HG02678 (cell line): ENCODE measurements around the gene SMCO3.
A peak's percentile ranks its signal among the peaks of the same experiment; 100 is the strongest.
"Not testable (repeated sequence)": the region's sequence is repeated elsewhere in the genome, so short reads cannot be mapped to it uniquely, and the experiment has no call there.

Source experiments
- ATAC-seq: cut with Tn5 transposase; IDR thresholded peaks from one replicate; pipeline ENCODE4 v1.9.1; 2021; ENCODE audit warnings: mild to moderate bottlenecking, moderate library complexity; ENCODE audit not compliant: unreplicated experiment

Gene SMCO3

DNA sequence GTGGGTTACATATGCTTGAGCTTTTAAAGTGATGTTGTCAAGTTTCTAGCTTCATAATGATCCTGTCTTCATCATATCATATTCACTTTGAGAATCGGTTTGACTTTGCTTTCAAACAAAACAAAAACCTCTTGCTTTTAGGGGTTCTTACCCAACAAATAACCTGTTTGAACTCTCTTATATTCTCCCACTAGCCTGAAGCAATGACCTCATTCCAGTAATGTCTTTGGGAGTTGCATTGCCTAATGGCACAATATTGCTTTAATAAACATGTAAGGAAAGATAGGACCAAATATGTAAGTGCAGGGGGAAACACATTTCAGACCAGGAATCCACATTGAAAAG lies 38.4 kb downstream of the SMCO3 start:
- no peak for ATAC-seq

DNA sequence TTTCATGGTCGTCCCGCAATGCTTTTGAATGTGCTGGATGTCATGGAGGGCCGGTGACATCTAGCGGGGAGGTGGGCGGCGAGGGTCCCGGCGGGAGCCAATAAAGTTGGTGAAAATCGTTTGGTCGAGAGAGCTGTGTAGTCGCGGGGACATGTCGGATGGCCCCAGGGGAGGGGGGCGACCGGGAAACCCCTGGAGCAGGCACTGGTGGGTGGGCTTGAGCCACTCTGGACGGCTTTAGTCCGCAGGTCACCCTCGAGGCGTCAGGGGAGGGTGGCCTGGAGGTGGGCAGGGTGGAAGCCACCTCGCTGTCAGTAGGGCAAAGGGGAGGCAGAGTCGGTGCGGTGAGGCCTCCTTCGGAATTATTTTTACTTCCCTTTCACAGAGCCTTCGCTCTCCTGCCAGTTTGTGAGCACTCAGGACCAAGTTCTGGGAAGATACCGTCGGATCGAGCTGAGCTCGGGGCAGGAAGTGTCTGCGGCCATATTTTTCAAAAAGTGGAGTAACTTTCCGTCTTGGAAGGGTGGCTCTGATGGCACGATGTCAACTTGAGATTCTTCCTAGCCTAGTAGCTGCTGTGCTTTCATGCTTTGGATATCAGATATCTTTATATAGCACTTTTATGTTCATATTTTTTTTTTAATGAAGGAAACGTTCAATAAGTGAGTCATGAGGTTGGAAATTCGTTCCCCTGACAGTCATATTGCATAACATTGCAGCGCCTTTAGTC lies 38.9 kb downstream of the SMCO3 start:
- ATAC-seq = no peak

DNA sequence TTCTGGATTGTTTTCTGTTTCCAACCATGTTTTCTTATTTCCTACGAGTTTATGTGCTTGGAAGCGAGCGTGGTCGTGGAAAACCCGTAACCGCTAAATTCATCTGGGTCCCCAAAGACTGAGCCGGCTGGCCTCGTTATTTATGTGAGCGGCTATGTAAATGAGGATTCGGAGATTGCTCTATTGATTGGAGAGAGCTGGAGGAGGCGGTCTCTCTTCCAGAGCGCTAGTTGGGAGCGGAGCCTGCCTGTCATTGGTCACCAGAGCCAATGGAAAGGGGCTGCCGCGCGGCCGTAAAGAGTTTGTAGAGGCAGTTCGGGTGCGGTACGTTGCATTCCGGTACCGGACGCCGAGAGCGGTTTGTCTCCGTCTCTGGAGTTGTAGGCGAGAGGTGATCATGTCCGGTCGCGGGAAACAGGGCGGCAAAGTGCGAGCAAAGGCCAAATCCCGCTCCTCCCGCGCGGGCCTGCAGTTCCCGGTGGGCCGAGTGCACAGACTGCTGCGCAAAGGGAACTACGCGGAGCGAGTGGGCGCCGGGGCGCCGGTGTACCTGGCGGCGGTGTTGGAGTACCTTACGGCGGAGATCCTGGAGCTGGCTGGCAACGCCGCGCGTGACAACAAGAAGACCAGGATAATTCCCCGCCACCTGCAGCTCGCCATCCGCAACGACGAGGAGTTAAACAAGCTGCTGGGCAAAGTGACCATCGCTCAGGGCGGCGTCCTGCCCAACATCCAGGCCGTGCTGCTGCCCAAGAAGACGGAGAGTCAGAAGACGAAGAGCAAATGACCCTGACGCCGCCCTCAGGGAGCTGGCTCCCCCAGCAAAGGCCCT lies 39.7 kb downstream of the SMCO3 start:
- ATAC-seq = peak; percentile 53

DNA sequence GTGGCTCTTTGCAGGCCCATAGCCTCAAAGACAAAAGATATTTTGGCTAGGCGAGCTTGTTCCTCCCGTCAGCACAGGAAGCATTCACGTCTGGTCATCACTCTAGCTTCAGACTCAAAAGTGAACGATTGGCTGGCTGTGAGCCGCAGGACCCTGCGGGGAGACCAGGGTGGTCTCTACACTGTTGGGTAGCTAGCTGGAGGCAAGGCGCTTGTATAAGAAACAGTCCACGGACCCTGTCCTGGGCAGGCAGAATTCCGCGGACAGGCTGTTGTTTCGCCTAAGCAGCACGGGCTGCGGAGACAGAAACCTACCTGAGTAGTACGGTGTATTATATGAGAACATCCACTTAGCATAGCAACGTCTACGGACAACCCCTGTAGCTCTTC lies 40.3 kb downstream of the SMCO3 start:
- ATAC-seq = peak; percentile 17

DNA sequence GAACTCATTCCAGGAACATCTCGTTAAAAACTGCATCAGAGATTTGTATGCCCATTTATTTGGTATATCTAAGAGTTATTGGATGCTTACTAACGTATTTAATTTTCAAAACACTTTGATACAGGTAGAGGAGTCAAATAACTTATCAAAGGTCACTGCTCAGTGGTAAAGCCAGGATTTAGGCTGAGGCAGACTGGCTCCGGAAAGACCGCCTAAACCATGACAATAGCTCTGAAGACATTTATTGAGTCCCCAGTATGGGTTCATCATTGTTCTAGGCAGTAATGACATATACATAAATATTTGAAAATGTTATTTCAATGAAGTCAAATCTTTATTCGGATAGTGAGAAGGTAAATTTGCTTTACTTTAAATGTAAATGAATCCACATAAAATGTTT lies 41.0 kb downstream of the SMCO3 start:
- ATAC-seq = no peak

DNA sequence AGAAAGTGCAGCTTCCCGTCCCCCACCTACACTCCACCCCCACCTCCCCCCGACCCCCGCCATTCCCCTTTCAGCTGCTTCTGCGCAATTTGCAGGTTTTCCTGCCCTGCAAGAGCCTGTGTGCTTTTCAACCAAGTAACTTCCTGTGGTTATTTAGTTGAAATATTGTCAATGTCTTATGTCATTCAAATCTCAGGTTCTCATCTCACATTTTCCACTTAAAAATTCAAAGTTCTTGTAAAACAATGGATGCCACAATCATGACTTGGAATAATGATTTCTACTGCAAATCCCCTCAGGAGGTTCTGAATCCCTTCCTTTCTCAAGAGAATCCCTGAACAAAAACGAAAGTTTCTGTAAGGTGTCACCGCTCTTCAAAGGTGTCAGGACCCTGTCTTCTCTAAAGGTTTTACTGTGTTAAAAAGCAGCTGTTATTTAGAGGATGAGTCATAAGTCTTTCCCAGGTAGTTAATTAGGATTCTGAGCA lies 42.3 kb downstream of the SMCO3 start:
- ATAC-seq = no peak

DNA sequence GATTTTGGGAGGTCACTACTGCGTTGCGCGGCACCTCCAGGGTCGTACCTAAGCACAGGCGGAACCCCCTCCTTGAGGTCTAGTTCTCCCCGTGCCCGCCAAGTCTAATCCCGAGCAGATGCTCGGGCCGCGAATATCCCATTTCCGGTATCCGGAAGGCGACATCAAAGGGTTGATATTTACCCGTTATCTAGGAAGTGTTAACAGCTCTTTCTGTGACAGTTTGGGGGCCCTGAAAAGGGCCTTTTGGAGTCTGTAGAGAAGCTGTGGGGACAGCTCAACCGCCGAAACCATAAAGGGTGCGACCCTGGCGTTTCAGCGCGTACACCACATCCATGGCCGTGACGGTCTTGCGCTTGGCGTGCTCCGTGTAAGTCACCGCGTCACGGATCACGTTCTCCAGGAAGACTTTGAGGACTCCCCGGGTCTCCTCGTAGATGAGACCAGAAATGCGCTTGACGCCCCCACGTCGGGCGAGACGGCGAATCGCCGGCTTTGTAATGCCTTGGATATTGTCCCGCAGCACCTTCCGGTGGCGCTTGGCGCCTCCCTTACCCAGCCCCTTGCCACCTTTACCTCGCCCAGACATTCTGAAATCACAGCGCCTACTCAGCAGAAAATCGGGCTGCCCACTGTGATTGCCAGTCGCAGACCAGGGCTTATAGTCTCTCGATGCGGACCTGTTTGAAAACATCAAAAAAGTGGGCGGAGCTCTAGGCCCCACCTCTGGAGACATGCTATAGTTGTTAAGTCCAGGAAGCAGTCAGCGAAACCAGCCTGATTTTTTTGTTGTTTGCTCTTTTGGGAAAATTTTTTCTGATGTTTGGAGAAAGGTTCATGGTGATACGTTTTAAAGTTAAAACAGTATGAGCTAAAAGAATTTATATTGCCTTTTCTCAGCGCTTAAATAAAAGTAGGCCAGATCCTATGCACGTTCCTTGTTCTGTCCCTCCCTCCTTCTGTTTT lies 43.2 kb downstream of the SMCO3 start:
- peak; percentile 27 for ATAC-seq

DNA sequence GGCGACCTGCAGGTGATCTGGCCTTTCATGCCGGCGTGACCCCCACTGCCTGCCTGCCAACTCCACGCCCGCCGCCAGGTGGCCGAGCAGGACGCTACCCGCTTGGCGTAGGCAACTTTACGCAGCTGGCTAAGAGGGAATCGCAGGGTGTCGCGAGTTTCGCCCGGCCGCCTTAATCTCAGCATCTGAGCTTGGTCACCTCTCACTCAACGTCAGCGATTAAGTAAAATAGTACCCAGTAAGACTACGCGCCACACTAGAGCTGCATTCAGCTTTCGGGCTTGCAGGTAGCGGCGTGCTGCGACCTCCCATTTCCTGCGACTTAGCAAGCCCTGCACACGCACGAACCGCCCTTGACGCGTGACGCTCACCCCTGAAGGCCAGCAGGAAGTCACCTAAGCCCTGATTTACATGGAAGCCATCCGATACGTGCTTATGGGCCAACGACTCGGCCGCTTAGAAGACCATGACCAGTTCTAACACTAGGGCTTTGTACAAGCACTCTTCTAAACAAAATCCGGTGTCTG lies 44.0 kb downstream of the SMCO3 start:
- peak; percentile 42 for ATAC-seq

DNA sequence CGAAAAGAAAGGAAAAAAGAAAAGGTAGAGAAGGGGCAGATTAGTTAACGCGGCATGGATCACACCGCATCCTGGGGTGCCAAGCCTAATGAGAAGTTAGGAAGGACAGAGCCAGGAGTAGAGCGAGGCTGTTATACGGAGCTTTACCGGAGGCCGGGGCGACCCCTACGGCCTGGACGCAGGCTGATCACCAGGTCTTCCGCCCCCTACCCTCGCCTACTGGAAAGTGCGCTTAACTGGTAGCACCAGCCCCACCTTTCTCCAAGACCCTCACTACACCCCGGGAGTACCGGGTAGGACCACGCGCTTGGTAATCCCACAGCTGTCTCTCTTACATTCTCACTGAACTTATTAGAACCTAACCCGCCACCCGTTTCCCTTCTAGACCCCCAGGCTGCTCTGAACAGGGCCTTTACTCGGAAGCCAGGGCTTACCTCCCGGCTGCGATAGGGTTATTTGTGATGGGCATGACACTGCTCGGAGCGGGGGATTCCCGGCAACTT lies 44.5 kb downstream of the SMCO3 start:
- ATAC-seq = no peak

DNA sequence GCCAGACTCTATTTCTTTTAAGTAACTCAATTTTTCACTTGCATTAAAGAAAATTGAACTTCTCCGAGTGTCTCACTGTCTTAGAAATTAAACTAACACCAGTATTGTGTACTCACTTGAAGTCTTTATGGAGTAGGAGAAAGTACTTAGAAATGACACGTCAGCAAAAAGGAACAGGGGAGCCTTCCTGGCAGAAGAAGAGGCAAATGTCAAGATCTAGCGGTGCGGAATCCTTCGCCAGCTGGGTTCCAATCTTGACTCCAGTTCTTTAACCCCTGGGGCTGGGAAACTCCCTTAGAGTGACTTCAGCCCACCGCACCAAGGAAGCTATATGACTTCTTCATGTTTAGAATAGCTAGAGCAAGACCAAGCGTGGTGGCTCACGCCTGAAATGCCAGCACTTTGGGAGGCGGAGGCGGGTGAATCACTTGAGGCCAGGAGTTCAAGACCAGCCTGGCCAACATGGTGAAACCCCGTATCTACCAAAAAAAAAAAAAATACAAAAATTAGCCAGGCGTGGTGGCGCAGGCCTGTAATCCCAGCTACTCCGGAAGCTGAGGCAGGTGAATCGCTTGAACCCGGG lies 45.1 kb downstream of the SMCO3 start:
- ATAC-seq = no peak

DNA sequence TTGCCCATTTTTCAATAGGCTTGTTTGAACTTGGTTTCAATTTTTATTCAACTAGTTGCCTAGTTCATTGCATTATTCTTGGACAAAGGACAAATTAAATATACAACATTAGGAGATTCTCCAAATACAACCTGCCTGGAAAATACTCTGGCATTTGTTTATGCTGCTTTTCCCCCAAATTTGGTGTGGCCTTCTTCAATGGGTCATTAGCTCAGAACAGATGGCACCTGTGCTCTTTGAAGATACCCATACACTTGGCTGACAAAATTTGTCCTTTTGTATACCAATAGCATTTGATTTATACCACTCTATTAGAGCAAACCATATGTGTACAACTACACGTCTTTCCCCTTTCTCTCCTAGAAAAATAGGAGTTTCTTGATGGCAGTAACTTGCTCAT lies 46.4 kb downstream of the SMCO3 start:
- no peak for ATAC-seq

DNA sequence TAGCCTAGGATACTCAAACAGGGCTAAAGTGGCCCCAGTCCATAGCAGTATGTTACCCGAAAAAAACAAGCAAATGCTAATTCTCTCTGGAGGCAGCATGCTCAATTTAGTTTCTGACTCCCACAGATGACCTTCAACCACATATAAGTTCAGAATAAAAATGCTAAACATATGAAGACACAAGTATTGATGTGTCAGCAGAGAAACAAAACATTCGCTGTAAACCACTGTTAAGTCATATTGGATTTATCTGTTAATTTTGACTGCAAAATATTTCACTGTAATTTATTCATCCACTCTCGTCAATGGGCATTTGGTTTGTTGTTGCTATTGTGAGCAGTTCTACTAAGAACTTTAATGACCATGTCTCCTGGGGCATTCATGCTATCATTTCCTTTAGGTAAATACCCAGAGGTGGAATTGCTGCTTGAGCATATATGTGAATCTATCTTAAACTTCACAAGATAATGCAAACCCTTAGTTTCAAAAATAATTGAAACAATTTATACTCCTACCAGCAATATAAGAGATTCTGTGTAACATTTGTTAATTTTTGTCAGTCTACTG lies 47.2 kb downstream of the SMCO3 start:
- no peak for ATAC-seq

DNA sequence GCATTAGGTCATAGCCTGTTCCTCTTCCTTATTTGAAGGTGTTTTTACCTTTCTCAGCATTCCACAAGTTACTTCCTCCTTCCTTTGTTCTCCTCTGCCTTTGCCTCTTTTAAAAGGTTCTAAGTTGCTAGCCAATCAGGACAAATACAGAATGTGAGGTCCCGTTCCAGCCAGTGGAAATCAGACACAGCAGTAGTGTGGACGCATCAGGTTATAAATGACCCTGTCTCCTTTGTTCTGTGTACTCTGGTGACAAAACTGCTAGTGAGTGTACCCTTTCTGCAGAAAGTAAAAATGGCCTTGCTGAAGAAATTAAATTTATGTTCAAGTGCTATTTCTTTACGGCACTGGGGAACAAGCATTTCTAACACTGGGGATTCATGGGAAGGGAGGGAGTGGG lies 48.0 kb downstream of the SMCO3 start:
- ATAC-seq = not testable (repeated sequence)

DNA sequence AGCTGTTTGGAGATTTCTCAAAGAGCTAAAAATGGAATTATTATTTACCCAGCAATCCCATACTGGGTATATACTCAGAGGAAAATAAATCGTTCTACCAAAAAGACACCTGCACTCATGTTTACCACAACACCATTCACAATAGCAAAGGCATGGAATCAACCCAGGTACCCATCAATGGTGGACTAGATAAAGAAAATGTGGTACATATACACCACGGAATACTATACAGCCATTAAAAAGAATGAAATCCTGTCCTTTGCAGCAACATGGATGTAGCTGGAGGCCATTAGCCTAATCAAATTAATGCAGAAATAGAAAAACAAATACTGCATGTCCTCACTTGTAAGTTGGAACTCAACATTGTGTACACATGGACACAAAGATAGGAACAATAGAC lies 48.6 kb downstream of the SMCO3 start:
- no peak for ATAC-seq

DNA sequence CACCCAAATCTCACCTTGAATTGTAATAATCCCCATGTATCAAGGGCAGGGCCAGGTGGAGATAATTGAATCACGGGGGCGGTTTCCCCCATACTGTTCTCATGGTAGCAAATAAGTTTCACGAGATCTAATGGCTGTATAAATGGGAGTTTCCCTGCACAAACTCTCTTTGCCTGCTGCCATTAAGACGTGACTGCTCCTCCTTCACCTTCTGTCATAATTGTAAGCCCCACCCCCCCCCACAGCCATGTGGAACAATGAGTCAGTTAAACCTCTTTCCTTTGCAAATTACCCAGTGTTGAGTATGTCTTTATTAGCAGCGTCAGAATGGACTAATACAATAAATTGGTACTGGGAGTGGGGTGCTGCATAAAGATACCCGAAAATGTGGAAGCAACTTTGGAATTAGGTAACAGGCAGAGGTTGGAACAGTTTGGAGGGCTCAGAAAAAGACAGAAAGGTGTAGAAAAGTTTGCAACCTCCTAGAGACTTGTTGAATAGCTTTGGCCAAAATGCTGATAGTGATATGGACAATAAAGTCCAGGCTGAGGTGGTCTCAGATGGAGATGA lies 54.2 kb downstream of the SMCO3 start:
- ATAC-seq = not testable (repeated sequence)

DNA sequence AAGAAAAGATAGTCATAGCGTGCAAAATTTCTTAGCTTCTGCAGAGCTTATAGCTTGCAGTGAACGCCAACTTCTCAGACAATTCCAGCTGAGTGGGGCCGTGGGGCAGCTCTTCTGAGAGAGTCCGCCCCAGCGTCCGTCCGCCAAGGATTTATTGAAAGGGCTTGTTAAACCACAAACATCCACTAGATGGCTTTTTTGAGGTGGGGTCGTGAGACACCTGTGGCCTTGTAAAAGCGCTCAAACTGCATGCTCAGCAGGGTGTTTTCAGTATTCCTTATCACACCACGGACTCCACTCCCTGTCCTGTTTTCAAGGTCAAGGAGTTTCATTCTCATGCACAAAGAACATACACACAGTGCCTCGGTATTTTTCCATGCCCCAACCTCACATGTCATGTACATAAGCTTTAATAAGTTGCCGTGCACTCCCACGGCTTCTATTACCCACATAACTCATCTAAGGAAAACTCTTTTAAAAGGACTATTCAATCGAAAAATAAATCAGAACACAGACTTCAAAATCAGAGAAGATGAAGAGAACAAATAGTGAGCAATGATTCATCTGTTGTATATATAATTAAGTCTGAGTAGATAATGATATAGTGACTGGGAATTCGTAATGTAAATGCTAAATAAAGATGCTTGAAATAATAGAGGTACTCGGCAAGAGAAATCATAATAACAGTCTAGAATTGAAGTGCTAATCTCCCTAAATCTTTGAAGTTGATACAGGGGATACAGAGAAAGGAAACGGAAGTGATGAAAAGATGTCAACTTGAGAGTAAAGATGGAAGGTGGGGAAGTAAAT lies 57.4 kb downstream of the SMCO3 start:
- ATAC-seq = no peak
